Erythroblast (primary cell): Measurements from ENCODE around the gene ASGR2.

Experiments
- GATA1 ChIP-seq: IDR thresholded peaks from 2 replicates; pipeline ENCODE4 v1.6.1; 2011; ENCODE audit warnings: low read depth, mild to moderate bottlenecking, control low read depth, low read length, moderate library complexity
- POLR2A ChIP-seq: IDR thresholded peaks from 2 replicates; pipeline ENCODE4 v1.6.1; 2011; ENCODE audit warnings: mild to moderate bottlenecking, low read length

DNA sequence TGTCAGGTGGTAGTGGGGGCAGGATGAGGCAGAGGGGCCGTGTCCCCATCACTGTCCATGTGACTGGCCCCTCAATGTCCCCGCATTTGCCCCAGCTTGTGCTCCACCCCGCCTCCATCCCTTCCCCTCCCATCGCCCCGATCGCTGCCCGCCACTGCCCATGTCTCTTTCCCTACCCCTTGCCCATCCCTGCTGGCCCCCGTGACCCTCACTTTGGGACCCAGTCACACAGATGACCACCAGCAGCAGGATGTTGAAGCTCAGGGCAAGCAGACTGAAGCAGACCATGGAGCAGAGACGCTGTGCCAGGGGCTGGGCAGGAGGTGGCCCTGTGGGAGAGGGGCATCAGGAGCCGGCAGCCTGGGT lies 6.1 kb downstream of the ASGR2 start:
- TF ChIP-seq POLR2A (no peak), GATA1 (no peak)
